ENCODE results near the gene GOLGA6A.
"Not testable (repeated sequence)": the region's sequence is repeated elsewhere in the genome, so short reads cannot be mapped to it uniquely, and the experiment has no call there.

Gene GOLGA6A

DNA sequence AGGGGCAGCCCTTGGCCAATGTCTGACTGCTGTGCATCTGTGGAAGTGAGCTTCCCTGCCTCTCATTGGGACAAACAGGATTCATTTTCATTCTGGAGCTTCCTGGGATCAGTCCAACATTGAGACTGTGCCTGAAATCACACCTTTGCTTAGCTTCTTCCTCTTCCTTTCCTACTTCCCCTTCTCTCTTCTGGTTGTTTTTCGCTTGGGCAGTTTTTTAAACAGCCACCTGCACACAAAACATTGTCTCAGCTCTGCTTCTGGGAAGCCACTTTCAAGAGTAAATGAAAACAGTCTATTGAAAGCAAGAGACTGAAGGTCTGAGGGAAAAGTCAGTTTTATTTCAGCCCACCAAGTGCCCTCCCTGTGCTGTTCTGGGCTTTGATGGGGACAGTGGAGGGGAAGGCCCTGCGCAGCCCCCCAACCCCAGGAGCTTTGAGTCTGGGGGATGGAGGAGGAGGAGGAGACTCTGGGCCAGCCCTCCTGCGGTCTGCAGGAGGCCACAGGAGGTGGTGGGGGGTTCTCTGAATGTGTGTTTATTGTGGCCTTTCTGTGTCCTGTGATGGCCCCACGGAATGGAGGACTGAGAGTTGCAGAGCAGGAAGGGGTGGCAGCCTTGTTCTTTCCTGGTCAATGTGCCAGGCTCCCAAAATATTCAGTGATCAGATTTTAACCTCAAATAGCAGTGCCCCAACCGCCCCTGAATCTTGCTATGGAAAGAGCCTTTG lies 40.2 kb upstream of the GOLGA6A start:
- TF ChIP-seq POLR2A (IDR thresholded peaks at IDR 0.05; ENCODE audit: low read length) = no peak
- no peak for TF ChIP-seq GATA1 (IDR thresholded peaks at IDR 0.05; ENCODE audit: low read depth, low read length)

DNA sequence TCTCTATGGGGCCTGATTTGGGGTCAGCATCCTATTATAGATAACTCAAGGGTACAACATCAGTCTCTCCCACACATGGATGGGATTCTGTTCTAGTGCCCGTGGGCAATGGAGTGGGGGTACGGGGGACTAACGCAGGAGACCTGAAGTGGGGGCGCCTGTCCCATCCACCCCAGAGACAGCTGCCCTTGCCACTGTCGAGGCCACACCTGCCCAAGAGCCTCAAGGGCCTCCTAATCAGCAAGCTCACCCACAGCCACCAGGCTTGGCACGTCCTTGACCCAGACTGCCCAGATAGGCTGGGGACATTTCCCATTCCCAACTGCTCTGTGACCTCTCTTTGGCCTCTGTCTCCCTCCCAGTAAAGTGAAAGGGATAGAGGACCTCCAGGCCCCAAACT lies 39.5 kb upstream of the GOLGA6A start:
- no peak for DNase-seq
- no peak for TF ChIP-seq POLR2A (IDR thresholded peaks at IDR 0.05; ENCODE audit: low read length)
- TF ChIP-seq GATA1 (IDR thresholded peaks at IDR 0.05; ENCODE audit: low read depth, low read length) = no peak

More for the DNA sequence above, 40.2 kb upstream of the GOLGA6A start:
- DNase-seq = no peak

DNA sequence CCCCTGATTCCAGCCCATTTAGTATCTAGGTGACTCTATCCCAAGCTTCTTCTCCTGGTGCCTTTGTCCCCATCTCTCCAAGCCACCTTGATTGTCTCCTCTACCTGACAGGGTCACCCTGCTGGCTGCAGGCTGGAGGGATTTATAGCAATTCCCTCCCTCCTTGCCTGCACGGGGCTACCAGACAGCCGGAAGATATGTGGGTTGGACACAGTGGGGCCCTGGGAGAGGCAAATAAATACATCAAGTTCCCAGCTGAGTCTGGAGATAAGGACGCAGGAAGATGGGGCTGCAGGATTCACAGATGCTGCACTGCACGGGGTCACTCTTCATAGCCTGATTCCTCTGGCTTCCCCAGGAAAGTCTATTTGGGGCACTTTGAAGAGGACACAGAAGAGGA lies 38.7 kb upstream of the GOLGA6A start:
- DNase-seq = no peak
- TF ChIP-seq GATA1 (IDR thresholded peaks at IDR 0.05; ENCODE audit: low read depth, low read length) = no peak
- no peak for TF ChIP-seq POLR2A (IDR thresholded peaks at IDR 0.05; ENCODE audit: low read length)

DNA sequence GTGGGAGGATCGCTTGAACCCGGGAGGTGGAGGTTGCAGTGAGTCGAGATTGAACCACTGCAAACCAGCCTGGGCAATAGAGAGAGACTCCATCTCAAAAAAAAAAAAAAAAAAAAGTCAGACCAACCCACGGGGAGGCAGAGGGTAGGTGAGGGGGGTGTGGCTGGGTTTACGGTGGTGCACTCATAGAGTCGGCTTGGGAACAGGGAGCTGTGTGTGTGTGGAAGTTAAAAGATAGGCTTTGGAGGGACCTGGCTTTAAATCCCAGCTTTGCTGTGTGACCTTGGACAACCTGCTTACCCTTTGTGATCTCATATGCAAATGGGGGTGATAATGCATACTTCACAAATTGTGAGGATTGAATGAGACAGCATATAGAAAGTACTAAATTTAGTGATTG lies 38.1 kb upstream of the GOLGA6A start:
- DNase-seq = no peak
- TF ChIP-seq POLR2A (IDR thresholded peaks at IDR 0.05; ENCODE audit: low read length) = no peak

DNA sequence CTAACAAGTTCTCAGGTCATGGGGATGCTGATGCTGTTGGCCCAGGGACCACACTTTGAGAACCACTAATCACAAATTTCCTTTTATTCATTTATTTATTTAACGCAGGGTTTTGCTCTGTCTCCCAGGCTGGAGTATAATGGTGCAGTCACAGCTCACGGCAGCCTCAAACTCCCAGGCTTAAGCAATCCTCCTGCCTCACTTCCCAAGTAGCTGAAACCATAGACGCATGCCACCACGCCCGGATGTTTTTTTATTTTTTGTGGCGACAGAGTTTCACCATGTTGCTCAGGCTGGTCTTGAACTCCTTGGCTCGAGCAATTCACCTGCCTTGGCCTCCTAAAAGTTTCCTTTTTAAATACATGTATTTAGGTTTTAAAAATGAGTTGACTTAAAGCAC lies 27.4 kb upstream of the GOLGA6A start:
- DNase-seq = no peak
- TF ChIP-seq GATA1 (IDR thresholded peaks at IDR 0.05; ENCODE audit: low read depth, low read length) = no peak
- no peak for TF ChIP-seq POLR2A (IDR thresholded peaks at IDR 0.05; ENCODE audit: low read length)

DNA sequence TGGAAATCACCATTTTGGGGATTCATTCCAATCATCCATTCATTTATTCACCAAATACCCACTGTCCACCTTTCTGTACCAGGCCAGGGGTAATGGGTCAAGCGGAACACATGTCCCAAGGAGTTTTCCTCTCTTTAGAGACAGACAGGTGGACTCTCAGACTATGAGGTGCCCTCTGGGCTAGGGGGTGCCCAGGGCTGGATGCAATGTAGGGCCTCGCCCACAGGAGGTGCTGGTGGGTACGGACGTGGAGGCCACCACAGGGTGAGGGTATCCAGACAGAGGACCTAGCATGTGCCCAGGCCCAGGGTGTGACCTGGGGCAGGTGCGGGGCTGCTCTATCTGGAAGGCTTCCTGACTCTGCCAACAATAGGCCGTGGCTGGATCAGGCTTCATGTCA lies 26.3 kb upstream of the GOLGA6A start:
- DNase-seq = not testable (repeated sequence)

DNA sequence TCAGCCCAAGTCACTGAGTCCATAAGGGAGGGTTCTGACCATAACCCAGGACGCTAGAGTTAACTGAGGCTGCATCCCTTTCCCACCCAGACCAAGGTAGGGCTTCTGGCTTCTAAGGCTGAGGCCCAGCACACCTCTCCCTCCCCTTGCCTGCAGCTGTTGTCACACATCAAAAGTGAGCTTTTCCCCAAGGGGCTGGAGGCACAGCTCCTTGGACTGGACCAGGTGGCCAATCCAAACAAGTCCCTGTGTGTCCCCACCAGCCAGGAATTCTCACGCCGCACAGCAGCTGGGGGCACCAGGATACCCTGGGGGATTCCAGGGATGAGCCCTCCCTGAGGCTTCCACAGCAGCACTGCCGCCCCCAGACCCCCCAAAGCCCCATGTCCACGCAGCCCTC lies 25.8 kb upstream of the GOLGA6A start:
- no peak for DNase-seq

DNA sequence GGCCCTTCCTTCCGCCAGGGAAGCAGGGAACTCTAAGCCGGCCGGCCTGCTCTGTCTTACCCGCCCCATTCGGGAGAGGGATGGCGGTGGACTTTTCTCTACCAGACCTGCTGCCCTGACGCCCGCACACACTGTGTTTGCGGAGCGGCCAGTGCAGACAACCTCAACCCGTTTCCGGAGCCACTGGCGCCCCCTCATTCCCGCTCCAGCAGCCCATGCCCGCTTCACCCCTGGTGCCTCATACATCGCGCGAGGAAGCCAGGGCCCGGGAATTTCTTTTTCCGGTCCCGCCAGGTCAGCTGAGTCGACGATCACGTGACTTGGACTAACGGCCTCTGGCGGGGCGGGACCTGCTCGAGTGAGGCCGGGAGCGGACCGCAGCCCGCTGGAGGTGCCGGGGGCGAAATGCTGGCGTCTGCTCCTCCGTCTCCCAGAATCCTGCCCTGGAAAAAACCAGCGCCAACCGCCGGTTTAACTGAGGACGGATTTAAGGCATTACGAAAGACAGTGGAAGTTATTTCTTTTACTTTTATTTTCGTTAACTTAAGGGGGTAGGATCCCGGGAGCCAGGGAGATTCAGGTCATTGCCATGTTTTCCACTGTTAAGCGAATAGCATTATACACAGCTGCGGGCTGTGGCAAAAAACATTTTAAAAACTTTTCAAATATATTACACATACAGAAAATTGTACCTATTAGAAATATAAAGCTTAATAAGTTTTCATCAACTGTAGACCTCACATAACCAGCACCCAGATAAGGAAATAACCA lies 17.8 kb upstream of the GOLGA6A start:
- DNase-seq = not testable (repeated sequence)

More for the DNA sequence above, 25.8 kb upstream of the GOLGA6A start:
- TF ChIP-seq GATA1 (IDR thresholded peaks at IDR 0.05; ENCODE audit: low read depth, low read length) (no peak), POLR2A (IDR thresholded peaks at IDR 0.05; ENCODE audit: low read length) (no peak)

DNA sequence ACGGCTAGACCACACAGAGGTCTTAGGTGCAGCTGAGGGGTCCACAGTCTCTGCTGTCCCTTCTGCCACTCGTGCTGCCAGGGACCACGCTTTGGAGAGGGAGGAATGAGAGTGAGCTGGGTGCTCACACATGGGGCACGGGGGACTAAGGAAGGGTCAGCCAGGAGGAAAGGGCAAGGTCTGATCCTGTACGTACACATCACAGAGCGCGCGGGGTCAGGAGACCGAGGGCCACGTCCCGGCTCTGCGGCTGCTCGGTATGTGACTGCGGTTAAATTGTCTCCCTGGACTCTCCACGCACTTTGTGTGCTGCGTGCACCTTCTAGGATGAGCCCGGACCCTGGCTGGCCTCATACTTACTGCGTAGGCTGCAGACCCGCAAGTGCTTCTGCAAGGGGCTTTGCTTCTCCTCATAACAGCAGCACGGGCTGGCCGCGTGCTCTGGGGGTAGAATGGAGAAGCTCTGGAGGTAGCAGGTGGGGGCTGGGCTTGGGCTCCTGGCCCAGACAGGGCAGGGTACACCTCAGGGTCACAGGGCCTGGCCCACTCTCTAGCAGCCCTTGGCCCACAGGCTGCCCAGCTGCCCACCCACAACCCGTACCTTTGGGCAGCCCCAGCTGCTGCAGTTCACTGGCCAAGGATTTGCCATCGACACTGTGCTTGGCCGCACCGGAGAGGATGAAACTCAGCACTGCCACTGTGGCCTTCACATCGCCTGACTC lies 14.6 kb upstream of the GOLGA6A start:
- not testable (repeated sequence) for DNase-seq

DNA sequence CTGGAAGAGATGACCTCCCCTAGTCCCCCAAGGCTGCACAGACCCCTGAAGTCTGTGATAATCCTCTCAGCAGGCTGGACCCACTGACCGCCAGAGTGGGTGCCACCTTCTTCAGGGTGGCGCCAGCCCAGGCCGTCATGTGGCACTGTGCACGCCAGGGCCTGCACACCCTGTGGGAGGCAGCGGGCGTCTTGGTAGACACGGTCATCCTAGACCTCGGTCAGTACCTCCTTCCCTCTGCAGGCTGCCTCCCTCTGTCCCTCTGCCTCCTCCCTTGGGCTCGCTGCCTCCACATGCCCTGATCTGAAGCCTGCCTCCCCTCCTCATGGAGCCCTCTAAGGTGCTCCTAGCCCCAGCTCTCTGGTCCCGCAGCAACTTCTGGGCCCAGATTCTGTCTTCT lies 13.3 kb upstream of the GOLGA6A start:
- not testable (repeated sequence) for DNase-seq

DNA sequence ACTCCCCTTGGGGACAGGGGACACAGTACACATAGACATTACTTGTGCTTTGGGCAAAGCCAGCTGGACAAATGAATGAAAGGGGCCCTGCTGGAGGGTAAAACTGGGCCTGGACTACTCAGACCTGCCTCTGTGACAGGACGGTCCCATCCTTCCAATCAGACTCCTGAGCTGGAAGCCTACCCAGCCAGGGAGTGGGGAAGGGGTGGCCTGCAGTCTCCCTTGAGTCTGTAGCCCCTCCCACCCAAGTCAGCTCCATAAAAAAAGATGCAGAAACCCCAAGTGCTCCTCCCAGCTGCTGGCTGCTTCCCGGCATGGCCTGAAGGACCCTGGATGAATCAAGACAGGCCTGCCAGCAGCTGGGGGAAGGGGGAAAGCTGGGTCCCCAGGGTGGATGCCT lies 12.2 kb upstream of the GOLGA6A start:
- not testable (repeated sequence) for DNase-seq

DNA sequence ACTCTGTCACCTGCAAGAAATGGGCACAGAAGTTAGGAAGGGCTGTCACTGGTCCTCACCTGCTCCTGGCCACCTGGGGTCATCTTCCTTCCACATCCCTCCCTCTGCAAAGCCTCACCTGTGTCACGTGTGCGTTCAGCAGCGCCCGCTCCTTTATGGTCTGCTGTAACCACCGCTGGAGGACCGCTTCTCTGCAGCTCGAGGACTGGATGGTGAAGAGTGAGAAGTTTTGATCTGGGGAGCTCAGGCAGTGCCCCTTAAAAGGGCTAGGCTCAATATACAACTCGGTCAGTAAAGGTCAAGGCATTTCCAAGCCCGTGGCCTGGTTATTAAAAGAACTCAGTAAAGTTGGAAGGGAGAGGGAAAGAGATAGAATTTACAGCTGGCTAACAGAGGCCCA lies 6.6 kb downstream of the GOLGA6A start:
- DNase-seq = not testable (repeated sequence)

DNA sequence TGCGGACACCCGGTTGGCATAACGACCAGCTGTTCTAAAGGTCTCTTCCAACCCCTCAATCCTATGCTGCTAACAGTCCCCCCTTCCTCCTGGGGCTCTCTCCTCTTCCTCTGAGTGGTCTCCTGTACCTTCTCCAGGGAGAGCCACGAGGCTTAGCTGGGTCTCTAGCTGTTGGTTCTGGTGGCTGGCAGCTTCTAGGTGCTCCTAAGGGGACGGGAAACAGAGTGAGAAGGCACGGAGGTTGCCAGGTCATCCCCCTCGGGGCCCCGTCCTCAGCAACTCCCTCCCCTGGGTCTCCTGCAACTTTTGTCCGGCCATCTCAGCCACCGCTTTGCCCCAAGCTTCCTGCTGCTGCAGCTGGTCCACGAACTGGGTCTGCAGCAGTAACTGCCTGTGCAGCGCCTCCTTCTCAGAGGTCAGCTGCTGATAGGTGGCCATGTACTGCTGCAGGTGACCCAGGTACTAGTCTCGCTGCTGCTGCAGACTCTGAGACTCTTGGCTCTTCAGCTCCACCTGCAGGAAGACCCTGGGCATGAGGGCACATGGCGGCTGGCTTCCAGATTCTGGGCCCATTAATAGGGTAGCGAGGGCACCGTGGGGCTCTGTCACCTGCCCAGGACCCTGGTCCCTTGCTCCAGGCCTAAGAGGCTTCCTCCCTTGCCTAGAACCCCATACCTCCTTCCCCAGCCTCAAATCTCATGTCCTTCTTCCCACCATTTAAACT lies 9.6 kb downstream of the GOLGA6A start:
- not testable (repeated sequence) for DNase-seq

DNA sequence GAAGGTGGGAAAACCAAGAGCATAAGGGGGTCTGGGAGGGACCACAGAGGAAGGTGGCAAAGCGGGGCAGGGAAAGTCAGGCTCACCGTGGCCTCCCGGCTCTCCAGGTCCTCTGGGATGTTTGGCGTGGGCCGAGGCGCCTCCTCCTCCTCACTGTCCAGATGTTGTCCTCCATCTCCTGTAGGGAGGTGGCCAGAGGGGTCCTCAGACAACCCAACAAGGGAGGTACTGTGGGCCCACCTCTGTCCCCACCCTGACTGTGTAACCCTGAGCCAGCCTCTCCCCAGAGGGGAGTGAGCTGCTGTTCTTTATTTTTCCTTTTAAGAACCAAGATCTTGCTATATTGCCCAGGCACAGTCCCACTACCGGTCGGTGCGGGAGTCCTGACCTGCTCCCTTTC lies 10.2 kb downstream of the GOLGA6A start:
- not testable (repeated sequence) for DNase-seq

DNA sequence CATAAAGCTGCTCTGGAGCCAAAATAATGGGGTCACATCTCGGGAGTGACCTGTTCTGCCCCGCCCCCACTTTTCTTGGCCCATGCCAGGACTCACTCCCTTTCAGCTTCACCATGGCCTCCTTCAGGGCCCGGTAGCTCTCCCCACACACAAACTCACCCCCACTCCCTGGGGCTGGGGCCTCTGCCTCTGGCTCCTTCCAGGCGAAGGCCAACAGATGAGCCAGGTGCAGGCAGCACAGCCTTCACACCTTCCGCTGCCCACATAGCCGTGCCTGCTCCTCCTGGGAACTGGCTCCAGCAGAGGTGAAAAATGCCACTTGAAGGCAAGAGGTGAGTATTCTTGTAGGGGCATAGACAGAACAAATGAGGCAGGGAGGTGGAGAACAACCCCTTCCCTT lies 10.7 kb downstream of the GOLGA6A start:
- not testable (repeated sequence) for DNase-seq

DNA sequence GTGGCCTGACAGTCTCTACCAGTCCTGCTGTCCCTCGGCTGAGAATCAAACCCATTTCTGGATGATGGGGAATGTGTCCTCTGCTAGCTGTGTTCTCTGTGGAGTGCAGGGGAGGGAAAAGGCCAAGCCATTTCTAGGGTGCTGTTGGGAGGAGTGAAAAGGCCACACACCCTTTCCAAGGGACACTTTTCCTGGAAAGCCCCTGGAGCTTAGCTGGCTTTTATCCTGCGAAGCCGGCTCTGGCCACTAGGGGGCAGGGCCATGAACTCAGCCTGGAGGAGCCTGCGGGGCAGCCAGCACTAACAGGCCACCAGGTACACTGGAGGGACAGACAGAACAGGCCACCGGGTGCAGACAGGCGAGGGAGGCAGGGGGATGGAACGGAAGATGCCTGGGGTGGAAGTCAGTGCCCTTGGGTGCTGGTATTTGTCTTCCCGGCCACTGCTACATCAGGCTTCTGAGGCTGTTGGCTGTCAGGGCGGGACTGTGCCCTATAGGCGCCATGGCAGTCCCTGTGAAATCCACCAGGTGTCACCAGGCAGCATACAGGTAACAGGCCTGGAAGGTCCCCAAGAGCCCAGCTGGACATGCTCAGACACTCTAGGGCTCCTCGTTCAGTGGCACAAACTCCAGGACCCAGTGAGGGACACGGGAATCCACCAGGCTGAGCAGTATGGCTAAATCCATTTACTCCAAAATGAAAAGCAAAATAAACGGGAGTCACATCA lies 16.5 kb downstream of the GOLGA6A start:
- not testable (repeated sequence) for DNase-seq

DNA sequence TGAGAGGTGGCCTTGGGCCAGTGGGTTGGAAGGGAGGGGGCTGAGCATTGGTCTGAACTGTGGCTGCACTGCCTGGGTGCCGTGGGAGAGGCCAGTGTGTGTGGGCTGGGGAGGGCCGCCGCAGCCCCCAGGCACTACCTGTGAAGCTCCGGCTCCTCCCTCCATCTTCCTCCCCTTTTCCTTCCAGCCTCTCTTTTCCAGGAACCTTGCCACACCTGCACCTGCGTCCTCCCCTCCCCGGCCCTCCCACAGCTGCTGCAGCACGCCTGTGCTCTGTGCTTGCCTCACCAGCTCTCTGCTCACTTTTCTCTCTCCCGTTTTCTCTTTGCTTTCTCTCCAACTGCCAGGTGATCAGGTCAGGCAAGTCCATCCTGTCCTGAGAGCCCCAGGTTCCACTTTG lies 17.5 kb downstream of the GOLGA6A start:
- not testable (repeated sequence) for DNase-seq

DNA sequence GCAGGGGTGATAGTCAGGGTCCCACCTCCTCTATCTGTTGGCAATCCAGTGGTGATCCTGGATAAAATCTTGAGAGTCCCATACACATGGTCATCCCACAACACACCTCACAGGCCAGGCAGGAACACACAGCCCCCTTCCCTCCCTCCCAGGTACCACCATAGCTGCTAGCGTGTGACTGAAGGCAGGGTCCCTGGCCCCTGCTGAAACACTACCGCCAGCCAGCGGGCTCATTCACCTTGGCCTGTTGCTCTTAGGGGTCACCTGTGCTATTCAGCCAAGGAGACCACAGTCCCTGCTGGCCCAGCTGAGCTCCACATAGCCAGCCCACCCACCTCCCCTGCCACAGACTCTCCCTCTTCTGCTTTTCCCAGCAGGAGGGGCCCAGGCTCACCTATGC lies 18.2 kb downstream of the GOLGA6A start:
- not testable (repeated sequence) for DNase-seq

DNA sequence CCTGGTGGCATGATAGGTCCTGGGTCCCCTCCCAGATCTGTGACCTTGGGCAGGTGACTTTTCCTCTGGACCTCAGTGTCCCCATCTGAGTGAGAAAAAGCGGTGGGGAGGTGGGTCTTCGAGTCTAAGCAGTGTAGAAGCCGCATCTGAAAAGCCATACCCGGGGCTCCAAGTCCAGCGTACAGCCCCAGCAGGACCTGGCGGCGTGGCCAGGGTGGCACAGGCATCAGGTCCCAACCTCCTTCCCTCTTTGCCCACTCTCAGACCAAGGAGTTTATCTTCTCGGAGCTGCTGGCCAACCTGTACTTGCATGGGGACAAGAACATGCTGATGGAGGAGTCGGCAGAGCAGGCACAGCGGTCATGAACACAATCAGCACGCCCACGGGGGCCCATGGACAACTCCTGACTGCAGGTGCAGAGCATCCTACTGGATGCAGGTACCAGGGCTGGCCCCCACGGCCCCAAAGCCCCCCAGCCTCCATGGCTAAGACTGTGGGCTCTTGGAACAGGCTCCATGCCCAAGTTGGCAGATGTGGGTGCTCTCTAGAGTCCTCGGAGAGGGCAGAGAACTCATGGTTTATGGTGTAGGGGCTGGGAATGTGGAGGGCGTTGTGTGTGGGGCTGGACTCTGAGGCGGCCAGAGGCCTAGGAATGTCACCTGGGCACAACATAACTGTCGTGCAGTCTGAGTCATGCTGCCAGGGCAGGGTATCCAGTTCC lies 18.8 kb downstream of the GOLGA6A start:
- not testable (repeated sequence) for DNase-seq

Measured in erythroblast (primary cell).